T-helper 2 cell treated with Interferon-gamma antibody and Interleukin-4, amounts not matched to agents 100 ng/mL and 5 ng/mL, for 36 hours (primary cell): Measurements from ENCODE around the gene LASP1NB. TPM values are rescaled to one million over a fixed set of nuclear protein-coding genes. Genes with fewer than 3 reads are reported as not detected.
"Not testable (repeated sequence)": the region's sequence is repeated elsewhere in the genome, so short reads cannot be mapped to it uniquely, and the experiment has no call there.

ENCODE experiments used
- intact Hi-C: fragments of 100-400 bp; cut with micrococcal nuclease; formaldehyde crosslinking; loops from one replicate; pipeline ENCODE4 v1.15.1; 2023
- total RNA-seq: library from RNA; stranded (reverse); gene quantifications from 2 replicates; pipeline ENCODE4 v1.2.3, GENCODE V29; 2022

Gene LASP1NB

GRCh38 chr17:38959508-38959907 is 34.1 kb downstream of the LASP1NB start:
- intact Hi-C loops = no loop called here

GRCh38 chr17:38960402-38960801 is 35.0 kb downstream of the LASP1NB start:
- intact Hi-C loops = loop anchor here (10.0 kb wide), 1 partner anchor 76 kb away; no protein-coding TSS in a partner anchor

- intact Hi-C loops = loop anchor here (10.0 kb wide), 1 partner anchor 77 kb away; no protein-coding TSS in a partner anchor
Measured at GRCh38 chr17:38961413-38961812, 36.0 kb downstream of the LASP1NB start.

DNA sequence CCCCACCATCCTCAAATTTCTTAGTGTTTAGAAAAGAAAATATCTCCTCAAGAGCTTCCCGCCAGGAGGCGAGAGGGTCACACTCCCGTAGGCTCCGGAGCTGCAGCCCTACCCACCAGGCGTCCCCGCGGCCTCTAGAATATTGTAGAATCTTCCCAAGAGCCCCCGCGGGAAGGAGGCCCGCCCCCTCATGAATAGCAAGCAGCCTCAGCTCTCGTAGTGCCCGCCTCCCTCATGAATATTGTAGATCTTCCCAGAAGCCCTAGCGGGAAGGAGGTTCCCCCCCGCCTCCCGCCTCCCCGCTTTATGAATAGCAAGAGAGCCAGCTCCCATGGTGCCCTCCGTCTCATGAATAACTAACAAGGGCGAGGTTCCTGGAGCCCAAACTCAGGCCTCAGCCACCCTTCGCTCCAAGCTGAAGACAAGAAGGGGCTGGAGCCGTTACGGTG is 41.9 kb downstream of the LASP1NB start, which contains the start of gene FBXO47:
Gene FBXO47, minus strand, starts transcription at position 114 of the 449 bp plus-strand sequence. CDS start 4,378 bp downstream, outside the sequence.
- intact Hi-C loops = loop anchor here (10.0 kb wide), 1 partner anchor 83 kb away; no protein-coding TSS in a partner anchor

GRCh38 chr17:38969281-38969680 is 43.9 kb downstream of the LASP1NB start:
- intact Hi-C loops = loop anchor here (10.0 kb wide), 1 partner anchor 84 kb away; no protein-coding TSS in a partner anchor

- intact Hi-C loops = no loop called here
Measured at GRCh38 chr17:38970128-38970527, 44.7 kb downstream of the LASP1NB start.

- intact Hi-C loops = no loop called here
Measured at GRCh38 chr17:38970804-38971203, 45.4 kb downstream of the LASP1NB start.

- intact Hi-C loops = not testable (repeated sequence)
Measured at GRCh38 chr17:38976187-38976551, 50.8 kb downstream of the LASP1NB start.

DNA sequence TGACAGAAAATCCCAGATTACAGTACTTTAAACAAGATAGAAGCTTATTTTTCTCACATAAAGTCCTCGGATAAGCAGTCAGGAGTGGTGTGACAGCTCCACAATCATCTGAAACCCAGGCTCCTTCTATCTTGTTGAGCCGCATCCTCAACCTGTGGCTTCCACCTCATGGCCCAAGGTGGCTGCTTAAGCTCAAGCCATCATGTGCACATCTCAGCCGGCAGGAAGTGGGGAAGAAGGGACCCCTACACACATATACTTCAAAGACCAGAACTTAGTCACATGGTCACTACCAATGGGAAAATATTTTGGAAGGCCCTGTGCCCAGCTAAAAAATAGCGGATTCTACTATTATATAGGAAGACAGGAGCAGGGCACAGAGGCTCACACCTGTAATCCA is 52.8 kb downstream of the LASP1NB start:
- intact Hi-C loops = no loop called here

Other genes starting within 250 kb of the LASP1NB start
- gene MLLT6, start 220.3 kb upstream of the LASP1NB start, total RNA-seq = 207 and 213 TPM in 2 replicates
- 47.0 and 47.5 TPM in 2 replicates for gene CISD3, start 195.3 kb upstream of the LASP1NB start, total RNA-seq
- 1.7 and 2.2 TPM in 2 replicates for gene PCGF2, start 177.3 kb upstream of the LASP1NB start, total RNA-seq
- gene PSMB3, start 172.9 kb upstream of the LASP1NB start, total RNA-seq = 277 and 284 TPM in 2 replicates
- 40.6 and 41.4 TPM in 2 replicates for gene PIP4K2B, start 126.1 kb upstream of the LASP1NB start, total RNA-seq
- 29.8 and 32.8 TPM in 2 replicates for gene CWC25, start 100.3 kb upstream of the LASP1NB start, total RNA-seq
- gene RPL23, start 71.9 kb upstream of the LASP1NB start, total RNA-seq = 1,220 and 1,230 TPM in 2 replicates
- 166 and 169 TPM in 2 replicates for gene LASP1, start 55.6 kb upstream of the LASP1NB start, total RNA-seq
- not detected in 2 replicates for gene FBXO47, start 41.8 kb downstream of the LASP1NB start, total RNA-seq
- gene PLXDC1, start 226.0 kb downstream of the LASP1NB start, total RNA-seq = 0.80 and 0.98 TPM in 2 replicates
- not detected in 2 replicates for gene ARL5C, start 240.5 kb downstream of the LASP1NB start, total RNA-seq